Aortic smooth muscle cell (primary cell): ENCODE data around the gene HPCA. TPM values are rescaled to one million over a fixed set of nuclear protein-coding genes. Genes with fewer than 3 reads are reported as not detected.

Experiments used
- total RNA-seq: library from RNA; depleted of rRNA; stranded (reverse); fragments of >200 nt; gene quantifications from 2 replicates; pipeline ENCODE4 v1.2.3, GENCODE V29; 2014

Gene HPCA
- total RNA-seq: not detected in 2 replicates

GRCh38 chr1:32886004-32886827 lies at the start of gene HPCA:
TSS of gene HPCA (plus strand) at chr1:32886491. CDS start at chr1:32888899, 2,408 bp downstream.

GRCh38 chr1:32870615-32871363 lies 15.5 kb upstream of the HPCA start, which contains the start of gene FNDC5:
TSS of gene FNDC5 (minus strand) at chr1:32870912.

GRCh38 chr1:32900956-32901822 lies 14.9 kb downstream of the HPCA start, which contains the start of gene TMEM54:
TSS of gene TMEM54 (minus strand) at chr1:32901389. CDS start at chr1:32901238, 151 bp downstream.

Other genes starting within 250 kb of the HPCA start
- 55.9 and 68.0 TPM in 2 replicates for gene ZBTB8OS, start 235.9 kb upstream of the HPCA start, total RNA-seq
- gene RBBP4, start 235.3 kb upstream of the HPCA start, total RNA-seq: 91.7 and 109 TPM in 2 replicates
- gene SYNC, start 183.7 kb upstream of the HPCA start, total RNA-seq: 68.0 and 75.8 TPM in 2 replicates
- 80.2 and 86.5 TPM in 2 replicates for gene YARS1, start 69.1 kb upstream of the HPCA start, total RNA-seq
- 32.9 and 51.2 TPM in 2 replicates for gene S100PBP, start 68.8 kb upstream of the HPCA start, total RNA-seq
- gene FNDC5, start 15.6 kb upstream of the HPCA start, total RNA-seq: 0.87 and 1.2 TPM in 2 replicates
- 13.7 and 20.3 TPM in 2 replicates for gene TMEM54, start 14.9 kb downstream of the HPCA start, total RNA-seq
- gene RNF19B, start 78.3 kb downstream of the HPCA start, total RNA-seq: 8.7 and 9.3 TPM in 2 replicates
- 73.3 and 87.7 TPM in 2 replicates for gene AK2, start 150.4 kb downstream of the HPCA start, total RNA-seq
- 3.3 and 4.0 TPM in 2 replicates for gene AZIN2, start 194.7 kb downstream of the HPCA start, total RNA-seq